Adipocyte (in vitro differentiated cells): ENCODE results near the gene SYNPR.

Experiments
- DNase-seq: peaks from one replicate; pipeline ENCODE4 v3.0.0-alpha.2; 2015; ENCODE audit warnings: low read depth
- H3K27me3 ChIP-seq: replicated peaks from 2 replicates; pipeline ENCODE4 v1.7.0; 2013; ENCODE audit warnings: mild to moderate bottlenecking, low read length, moderate library complexity; ENCODE audit not compliant: control insufficient read depth, insufficient read depth
- H3K36me3 ChIP-seq: 2 replicates; pipeline ENCODE4 v1.7.0; 2013; ENCODE audit warnings: low read length, mild to moderate bottlenecking, moderate library complexity; ENCODE audit not compliant: control insufficient read depth, insufficient read depth, severe bottlenecking
- H3K4me1 ChIP-seq: 2 replicates; pipeline ENCODE4 v1.7.0; 2013; ENCODE audit warnings: mild to moderate bottlenecking, low read length, moderate library complexity; ENCODE audit not compliant: control insufficient read depth, insufficient read depth
- H3K4me3 ChIP-seq: 2 replicates; pipeline ENCODE4 v1.7.0; 2013; ENCODE audit warnings: mild to moderate bottlenecking, low read length, moderate library complexity
- H3K9ac ChIP-seq: 2 replicates; pipeline ENCODE4 v1.7.0; 2013; ENCODE audit warnings: mild to moderate bottlenecking, low read length, moderate library complexity
- H3K9me3 ChIP-seq: 2 replicates; pipeline ENCODE4 v1.7.0; 2013; ENCODE audit warnings: mild to moderate bottlenecking, low read length, moderate library complexity; ENCODE audit not compliant: control insufficient read depth

SYNPR gene

DNA sequence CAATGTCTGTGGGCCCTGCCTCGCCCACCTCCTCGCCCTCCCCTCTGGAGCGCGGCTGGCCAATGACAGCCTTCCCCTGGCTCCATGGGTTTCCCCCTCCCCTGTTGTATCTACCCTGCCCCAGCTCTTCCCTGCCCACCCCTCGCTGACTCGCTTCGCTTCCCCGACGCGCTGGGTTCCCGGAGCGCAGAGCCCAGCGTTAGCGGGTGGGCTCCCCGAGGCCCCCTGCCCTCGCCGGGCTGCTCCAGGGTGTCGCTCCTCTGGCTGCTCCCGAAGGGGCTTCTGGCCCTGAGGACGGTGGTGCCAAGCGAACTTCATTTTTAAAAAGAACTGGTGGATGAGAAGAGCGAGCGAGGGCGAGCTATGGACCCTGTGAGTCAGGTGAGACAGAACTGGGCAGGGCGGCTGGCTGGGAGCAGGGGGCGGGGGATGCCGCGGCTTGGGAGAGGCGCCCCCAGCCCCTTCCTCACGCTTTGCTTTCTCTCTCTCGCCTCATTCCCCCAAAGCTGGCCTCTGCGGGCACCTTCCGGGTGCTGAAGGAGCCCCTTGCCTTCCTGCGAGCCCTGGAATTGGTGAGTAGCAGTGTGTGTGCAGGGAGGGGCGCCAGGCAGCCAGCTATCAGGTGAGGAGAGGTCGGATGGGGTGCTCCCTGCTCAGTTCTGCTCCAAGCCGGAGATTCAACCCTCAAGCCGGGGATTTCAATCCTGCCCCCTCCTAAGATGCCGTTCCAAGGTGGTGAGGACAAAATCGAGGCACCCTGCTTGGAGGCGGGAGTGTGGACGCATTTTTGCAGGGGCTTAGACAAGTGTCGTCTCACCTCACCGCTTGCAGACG is at the start of gene SYNPR:
Gene SYNPR (plus strand): TSS at position 138 of the 834 bp plus-strand sequence.
- Histone ChIP-seq H3K36me3 (no peaks in the 10 kb centered on the region), H3K9me3 (peaks cover 7% of the 10 kb centered on the region), H3K27me3 (peaks cover 60% of the 10 kb centered on the region), H3K4me1 (peaks cover 4% of the 10 kb centered on the region), H3K4me3 (peak within 1 kb of the TSS; percentile 50), H3K9ac (no peak within 1 kb of the TSS)
- no peak for DNase-seq

DNA sequence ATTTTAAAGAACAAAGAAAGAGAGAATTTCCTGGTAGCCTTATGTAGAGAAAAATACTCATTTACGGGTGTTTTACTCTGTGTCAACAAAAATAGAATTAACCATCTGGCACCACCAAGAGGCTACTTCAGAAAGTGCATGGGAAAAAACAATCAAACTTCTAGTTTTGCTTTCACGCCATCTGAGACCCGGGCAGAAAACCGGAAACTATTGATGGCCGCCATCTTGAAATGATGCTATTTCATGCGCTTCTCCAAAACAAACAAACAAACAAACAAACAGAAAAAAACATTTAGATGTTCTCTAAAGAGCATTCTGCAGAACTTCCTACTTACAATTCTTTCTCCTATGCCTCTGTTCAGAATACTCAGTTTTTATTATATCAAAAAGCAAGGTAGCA is 49.4 kb upstream of the SYNPR start:
- peak overlapping the region; percentile 64 for H3K4me3 ChIP-seq
- peaks cover 6% of the 10 kb centered on the region for H3K27me3 ChIP-seq
- no peaks in the 10 kb centered on the region for H3K4me1 ChIP-seq
- no peak overlapping the region for H3K9ac ChIP-seq
- H3K9me3 ChIP-seq: no peaks in the 10 kb centered on the region
- H3K36me3 ChIP-seq: no peaks in the 10 kb centered on the region
- DNase-seq: peak; percentile 78

DNA sequence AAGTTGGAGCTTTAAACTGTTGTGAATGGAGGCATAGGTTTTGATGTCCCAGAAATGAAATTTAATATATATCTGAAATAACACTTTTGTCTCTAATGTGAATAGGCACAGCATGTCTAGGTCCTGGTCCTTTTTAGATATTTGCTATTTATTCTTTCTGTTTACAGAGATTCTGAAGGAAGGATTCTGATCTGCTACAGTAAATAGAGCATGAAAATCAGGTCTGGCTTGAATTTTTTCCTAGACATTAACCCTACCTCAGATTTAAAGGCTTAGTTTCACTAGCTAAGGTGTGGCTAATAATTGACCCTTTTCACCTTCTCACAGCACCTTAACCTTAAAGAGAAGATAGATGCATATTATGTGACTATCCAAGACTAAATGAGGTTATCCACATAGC is 48.0 kb upstream of the SYNPR start:
- no peak for DNase-seq
- no peaks in the 10 kb centered on the region for H3K27me3 ChIP-seq
- H3K4me3 ChIP-seq: no peak overlapping the region
- H3K4me1 ChIP-seq: no peaks in the 10 kb centered on the region
- no peak overlapping the region for H3K9ac ChIP-seq
- H3K36me3 ChIP-seq: no peaks in the 10 kb centered on the region
- no peaks in the 10 kb centered on the region for H3K9me3 ChIP-seq

DNA sequence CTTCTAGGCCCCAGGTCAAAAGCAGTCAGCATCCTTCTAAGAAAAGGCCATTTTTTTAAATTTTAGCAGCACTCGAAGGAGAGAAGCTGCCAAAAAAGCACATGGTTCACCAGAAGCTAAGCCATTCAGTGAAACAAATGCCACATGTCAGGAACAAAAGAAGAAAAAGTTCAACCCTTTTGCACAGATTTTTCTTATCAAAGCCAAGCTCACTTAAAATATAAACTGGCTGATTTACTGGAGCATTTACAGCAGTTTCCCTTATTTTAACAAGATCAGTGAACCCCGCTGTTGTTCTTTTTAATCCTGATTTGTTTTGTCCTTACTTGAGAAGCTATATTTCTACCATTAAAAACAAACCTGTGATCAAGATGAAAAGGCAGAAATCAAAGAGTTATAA is 46.5 kb upstream of the SYNPR start:
- no peak overlapping the region for H3K4me3 ChIP-seq
- H3K27me3 ChIP-seq: no peaks in the 10 kb centered on the region
- no peak overlapping the region for H3K9ac ChIP-seq
- no peaks in the 10 kb centered on the region for H3K36me3 ChIP-seq
- no peaks in the 10 kb centered on the region for H3K9me3 ChIP-seq
- DNase-seq: no peak
- H3K4me1 ChIP-seq: no peaks in the 10 kb centered on the region

DNA sequence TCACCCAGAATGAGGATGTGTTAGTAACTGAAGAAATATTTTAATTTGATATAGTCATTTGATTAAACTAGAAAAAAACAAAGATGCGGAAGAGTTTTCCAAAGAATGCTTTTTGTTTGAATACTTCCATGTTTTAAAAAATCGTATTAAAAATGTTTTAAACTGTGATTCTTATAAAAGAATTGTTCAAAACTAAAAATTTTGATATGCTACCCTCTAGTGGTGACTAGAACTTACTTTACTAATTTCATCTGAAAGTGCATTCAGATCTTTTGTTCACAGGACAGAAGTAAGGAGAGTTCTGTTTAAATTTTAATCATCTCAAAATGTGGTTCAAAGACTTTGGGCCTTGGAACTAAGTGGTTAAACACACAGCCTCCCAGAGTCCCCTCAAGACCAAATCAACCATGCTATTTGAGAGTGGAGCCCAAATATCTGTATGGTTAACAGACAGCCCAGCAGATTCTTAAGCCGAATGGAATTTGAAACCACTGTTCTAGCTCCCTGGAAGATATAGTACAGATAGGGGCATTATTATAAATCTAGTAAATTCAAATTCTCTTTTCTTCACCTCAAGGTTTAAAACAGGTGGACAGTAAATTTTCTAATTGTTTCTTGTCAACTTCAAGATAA is 45.2 kb upstream of the SYNPR start:
- no peaks in the 10 kb centered on the region for H3K9me3 ChIP-seq
- H3K4me1 ChIP-seq: no peaks in the 10 kb centered on the region
- H3K4me3 ChIP-seq: no peak overlapping the region
- peak; percentile 57 for DNase-seq
- no peaks in the 10 kb centered on the region for H3K27me3 ChIP-seq
- H3K36me3 ChIP-seq: no peaks in the 10 kb centered on the region
- no peak overlapping the region for H3K9ac ChIP-seq

DNA sequence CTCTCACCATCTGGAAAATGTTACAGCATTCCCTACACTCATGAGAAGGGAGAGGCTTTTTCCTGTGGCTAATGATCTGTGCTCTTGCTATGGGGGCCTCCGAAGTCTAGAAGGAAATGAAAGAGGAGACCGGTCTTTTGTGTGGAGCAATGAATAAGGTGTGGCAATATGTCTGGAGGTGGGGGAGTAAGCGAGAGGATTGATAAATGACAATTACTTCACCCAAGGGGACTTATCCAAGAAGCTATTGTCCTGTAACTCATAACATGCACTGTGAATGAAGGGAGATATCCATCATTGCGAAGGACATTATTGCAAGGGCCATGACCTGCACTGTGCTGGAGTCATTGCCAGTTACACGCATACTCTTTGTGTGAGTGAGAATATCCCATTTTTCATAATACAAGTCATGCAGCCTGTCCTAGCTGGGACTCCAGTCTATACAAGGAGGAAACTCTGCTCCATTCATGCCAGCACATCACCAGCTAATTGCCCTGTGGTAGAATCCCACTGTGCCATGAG is 37.7 kb upstream of the SYNPR start:
- Histone ChIP-seq H3K4me1 (peaks cover 5% of the 10 kb centered on the region), H3K4me3 (no peak overlapping the region), H3K36me3 (no peaks in the 10 kb centered on the region), H3K9me3 (no peaks in the 10 kb centered on the region), H3K9ac (no peak overlapping the region), H3K27me3 (no peaks in the 10 kb centered on the region)
- DNase-seq: no peak

DNA sequence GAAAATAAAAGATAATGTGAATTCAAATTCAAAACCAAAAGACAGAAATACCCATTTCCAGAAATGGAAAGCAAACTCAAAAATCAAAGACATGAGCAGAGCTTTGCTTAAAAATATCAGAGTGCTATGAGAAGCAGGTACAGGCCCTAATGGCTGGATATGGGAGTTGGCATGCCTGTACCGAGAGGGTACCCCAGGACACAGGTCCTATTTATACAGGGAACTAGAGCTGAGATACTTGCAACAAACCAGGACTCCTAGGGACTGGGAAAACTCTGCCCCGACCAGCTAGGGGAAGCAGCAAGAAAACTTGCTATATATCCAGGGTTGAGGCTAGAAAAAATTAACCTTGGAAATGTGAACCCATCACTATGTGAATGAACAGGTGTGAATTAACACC is 36.0 kb upstream of the SYNPR start:
- H3K9ac ChIP-seq: no peak overlapping the region
- H3K4me1 ChIP-seq: peaks cover 16% of the 10 kb centered on the region
- no peak overlapping the region for H3K4me3 ChIP-seq
- no peaks in the 10 kb centered on the region for H3K36me3 ChIP-seq
- no peaks in the 10 kb centered on the region for H3K9me3 ChIP-seq
- H3K27me3 ChIP-seq: no peaks in the 10 kb centered on the region
- DNase-seq: no peak

DNA sequence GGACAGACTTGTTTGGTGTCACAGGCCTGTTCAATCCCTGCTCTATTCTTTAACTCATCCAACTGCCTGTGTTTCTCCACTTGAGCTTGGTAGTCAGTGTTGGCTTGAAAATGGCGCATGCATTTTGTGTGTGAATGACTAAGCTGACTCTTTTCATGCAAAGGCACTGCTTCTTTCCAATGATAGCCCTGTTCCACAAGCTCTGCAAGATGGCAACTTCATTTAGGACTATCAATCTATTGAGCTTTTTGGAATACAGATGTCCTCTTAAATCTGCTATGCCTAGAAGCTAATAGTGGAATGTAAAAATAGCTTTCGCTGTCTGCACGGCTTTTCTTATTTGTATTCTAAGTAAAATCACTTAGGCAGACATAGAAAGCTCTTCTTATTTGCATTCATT is 33.6 kb upstream of the SYNPR start:
- Histone ChIP-seq H3K4me3 (no peak overlapping the region), H3K27me3 (no peaks in the 10 kb centered on the region), H3K4me1 (peaks cover 16% of the 10 kb centered on the region), H3K9ac (no peak overlapping the region), H3K36me3 (no peaks in the 10 kb centered on the region), H3K9me3 (no peaks in the 10 kb centered on the region)
- DNase-seq: no peak

DNA sequence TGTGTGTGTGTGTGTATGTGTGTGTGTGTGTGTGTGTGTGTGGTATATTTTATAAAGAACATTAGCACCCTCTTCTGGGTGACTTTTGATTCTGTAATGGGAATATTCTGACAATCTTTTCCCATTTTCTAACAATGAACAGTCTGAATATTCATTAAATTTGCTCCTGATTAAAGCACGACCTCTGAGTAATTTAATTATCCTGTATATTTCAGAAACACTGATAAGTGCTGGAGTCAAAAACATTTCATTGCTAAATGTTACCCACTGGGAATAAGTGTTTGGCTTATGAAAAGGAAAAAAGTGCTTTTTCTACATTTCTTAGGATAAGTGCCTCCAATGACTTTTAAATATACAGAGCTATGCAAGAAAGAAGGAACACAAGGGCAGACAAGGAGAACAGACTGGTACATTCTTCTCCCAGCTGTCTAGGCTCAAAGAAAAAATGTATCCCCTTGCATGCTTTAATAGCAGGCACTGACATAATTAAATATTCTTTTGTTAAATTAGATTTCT is 32.3 kb upstream of the SYNPR start:
- no peak overlapping the region for H3K9ac ChIP-seq
- no peak for DNase-seq
- no peaks in the 10 kb centered on the region for H3K27me3 ChIP-seq
- H3K36me3 ChIP-seq: no peaks in the 10 kb centered on the region
- H3K4me3 ChIP-seq: no peak overlapping the region
- peaks cover 11% of the 10 kb centered on the region for H3K4me1 ChIP-seq
- H3K9me3 ChIP-seq: no peaks in the 10 kb centered on the region

DNA sequence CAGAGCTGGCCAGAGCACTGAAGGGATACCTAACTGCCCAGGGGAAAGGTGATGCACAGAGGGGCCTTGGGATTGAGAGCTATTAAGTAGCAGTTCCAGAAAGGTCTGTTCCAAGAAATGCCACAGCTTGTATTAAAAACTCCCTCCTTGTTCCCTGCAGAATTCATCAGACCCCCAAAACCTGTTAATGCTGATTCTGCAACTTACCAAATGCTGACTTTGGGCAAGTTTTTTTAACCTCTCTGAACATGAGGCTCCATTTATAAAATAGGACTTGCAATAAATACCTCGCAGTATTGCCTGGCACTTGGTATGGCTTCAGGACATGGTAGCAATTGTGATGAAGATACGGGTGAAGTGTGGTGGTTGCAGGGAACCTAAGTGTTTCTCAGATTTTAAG is 30.1 kb upstream of the SYNPR start:
- Histone ChIP-seq H3K9ac (no peak overlapping the region), H3K9me3 (no peaks in the 10 kb centered on the region), H3K4me1 (peaks cover 11% of the 10 kb centered on the region), H3K4me3 (no peak overlapping the region), H3K27me3 (peaks cover 12% of the 10 kb centered on the region), H3K36me3 (no peaks in the 10 kb centered on the region)
- DNase-seq: no peak

DNA sequence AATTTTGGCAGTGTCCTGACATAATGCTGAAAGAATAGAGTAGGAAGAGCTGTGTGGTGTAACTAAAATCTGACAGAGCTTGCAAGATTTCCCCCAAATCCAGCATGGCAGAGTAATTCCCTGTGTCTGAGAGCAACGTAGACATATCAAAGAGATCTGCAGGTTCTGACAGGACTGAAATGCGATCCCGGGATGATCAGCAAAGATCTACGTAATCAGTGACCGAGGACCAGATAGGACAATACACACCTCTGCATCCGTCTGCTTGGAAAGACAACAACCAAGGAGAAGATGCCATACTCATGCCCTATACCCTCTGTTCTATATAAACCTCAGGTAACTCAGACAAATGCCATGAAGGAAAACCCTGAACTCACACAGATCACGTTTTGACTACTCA is 26.6 kb upstream of the SYNPR start:
- H3K9me3 ChIP-seq: no peaks in the 10 kb centered on the region
- no peaks in the 10 kb centered on the region for H3K36me3 ChIP-seq
- peaks cover 12% of the 10 kb centered on the region for H3K27me3 ChIP-seq
- H3K4me1 ChIP-seq: peaks cover 1% of the 10 kb centered on the region
- H3K4me3 ChIP-seq: no peak overlapping the region
- no peak for DNase-seq
- no peak overlapping the region for H3K9ac ChIP-seq
